ENCODE measurements around the gene USP47.

Gene USP47

DNA sequence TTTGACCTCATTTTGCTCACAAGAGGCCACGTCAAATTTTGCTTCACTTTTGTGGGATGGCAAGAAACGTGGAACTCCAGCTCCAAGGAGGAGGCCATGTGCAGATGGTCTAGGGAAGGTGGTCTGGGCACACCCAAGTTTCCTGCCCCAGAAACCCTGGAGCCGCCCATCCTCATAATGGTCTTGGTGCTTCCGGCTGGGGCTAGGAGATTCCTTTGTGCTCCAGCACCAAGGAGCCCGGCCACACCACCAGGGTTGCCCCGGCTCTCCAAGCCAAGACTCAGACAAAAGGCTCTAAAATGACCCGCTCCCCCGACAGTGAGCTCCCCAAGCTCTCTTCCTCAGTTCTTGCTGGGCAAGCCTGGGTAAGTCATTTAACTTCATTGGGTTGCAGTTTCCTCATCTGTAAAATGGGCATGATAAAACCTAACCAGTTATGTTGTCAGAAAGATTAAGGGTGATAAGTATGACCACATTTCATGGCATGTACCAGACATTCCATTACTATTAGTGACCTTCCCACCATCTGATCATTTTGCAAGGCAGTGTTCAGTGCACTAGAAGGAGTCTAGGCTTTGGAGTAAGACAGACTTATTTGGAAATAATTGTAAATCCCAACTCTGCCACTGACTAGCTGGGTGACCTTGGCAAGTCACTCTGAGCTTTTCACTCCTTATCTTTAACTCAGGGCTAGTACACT is 143.4 kb downstream of the USP47 start:
- peaks cover 24% of the 10 kb centered on the region for H3K4me1 ChIP-seq (ENCODE audit: insufficient read depth, poor library complexity, severe bottlenecking)
- TF ChIP-seq CTCF (IDR thresholded peaks at IDR 0.05; ENCODE audit: poor library complexity, severe bottlenecking) = no peak
- H3K4me3 ChIP-seq (ENCODE audit: severe bottlenecking) = no peak overlapping the region
- peaks cover 23% of the 10 kb centered on the region for H3K36me3 ChIP-seq (ENCODE audit: low read depth)
- no peaks in the 10 kb centered on the region for H3K27me3 ChIP-seq (ENCODE audit: insufficient read depth, poor library complexity, severe bottlenecking)
- H3K27ac ChIP-seq (ENCODE audit: poor library complexity, severe bottlenecking) = peak overlapping the region; percentile 33
- no peaks in the 10 kb centered on the region for H3K9me3 ChIP-seq (ENCODE audit: severe bottlenecking)
- no peak for DNase-seq (ENCODE audit: low spot score)
- peak; percentile 45; the same call in 2 of the 3 replicates for ATAC-seq (ENCODE audit: low read depth)

GRCh38 chr11:11985954-11986949 is 144.5 kb downstream of the USP47 start:
- no peak for TF ChIP-seq CTCF (IDR thresholded peaks at IDR 0.05; ENCODE audit: poor library complexity, severe bottlenecking)
- Histone ChIP-seq H3K9me3 (ENCODE audit: severe bottlenecking) (no peaks in the 10 kb centered on the region), H3K27me3 (ENCODE audit: insufficient read depth, poor library complexity, severe bottlenecking) (no peaks in the 10 kb centered on the region), H3K27ac (ENCODE audit: poor library complexity, severe bottlenecking) (peak overlapping the region; percentile 33), H3K4me3 (ENCODE audit: severe bottlenecking) (no peak overlapping the region), H3K4me1 (ENCODE audit: insufficient read depth, poor library complexity, severe bottlenecking) (peaks cover 15% of the 10 kb centered on the region), H3K36me3 (ENCODE audit: low read depth) (peaks cover 28% of the 10 kb centered on the region)
- DNase-seq (ENCODE audit: low spot score) (no peak), ATAC-seq (ENCODE audit: low read depth) (no peak)

GRCh38 chr11:11987503-11988022 is 145.8 kb downstream of the USP47 start:
- DNase-seq (ENCODE audit: low spot score) (no peak), ATAC-seq (ENCODE audit: low read depth) (no peak)
- Histone ChIP-seq H3K27me3 (ENCODE audit: insufficient read depth, poor library complexity, severe bottlenecking) (no peaks in the 10 kb centered on the region), H3K27ac (ENCODE audit: poor library complexity, severe bottlenecking) (peak overlapping the region; percentile 52), H3K36me3 (ENCODE audit: low read depth) (peaks cover 34% of the 10 kb centered on the region), H3K4me3 (ENCODE audit: severe bottlenecking) (no peak overlapping the region), H3K4me1 (ENCODE audit: insufficient read depth, poor library complexity, severe bottlenecking) (peaks cover 26% of the 10 kb centered on the region), H3K9me3 (ENCODE audit: severe bottlenecking) (no peaks in the 10 kb centered on the region)
- peak; percentile 26 for TF ChIP-seq CTCF (IDR thresholded peaks at IDR 0.05; ENCODE audit: poor library complexity, severe bottlenecking)

- Histone ChIP-seq H3K36me3 (ENCODE audit: low read depth) (peaks cover 39% of the 10 kb centered on the region), H3K4me1 (ENCODE audit: insufficient read depth, poor library complexity, severe bottlenecking) (peaks cover 32% of the 10 kb centered on the region), H3K4me3 (ENCODE audit: severe bottlenecking) (no peak overlapping the region), H3K27ac (ENCODE audit: poor library complexity, severe bottlenecking) (peak overlapping the region; percentile 52), H3K27me3 (ENCODE audit: insufficient read depth, poor library complexity, severe bottlenecking) (no peaks in the 10 kb centered on the region), H3K9me3 (ENCODE audit: severe bottlenecking) (no peaks in the 10 kb centered on the region)
- DNase-seq (ENCODE audit: low spot score) = no peak
- TF ChIP-seq CTCF (IDR thresholded peaks at IDR 0.05; ENCODE audit: poor library complexity, severe bottlenecking) = no peak
- peak; percentile 62; the same call in 2 of the 3 replicates for ATAC-seq (ENCODE audit: low read depth)
These were observed 146.4 kb downstream of the USP47 start for GRCh38 chr11:11988099-11988651.
